Tibial nerve (tissue), 3 donors: Measurements from ENCODE around the gene CPLANE2.

Experiments
- CTCF ChIP-seq, 5 experiments: fragments of 200-600 bp in 3 of 5; fragments of 450-650 bp in 2 of 5; sonication (generic) in 3 of 5; IDR thresholded peaks; one replicate each; pipeline ENCODE4 v1.5.1; 2016 to 2019; ENCODE audit warnings: antibody characterized with exemption in 5 of 5, mild to moderate bottlenecking in 3 of 5, moderate library complexity in 2 of 5
- POLR2A ChIP-seq, 2 donors: fragments of 450-650 bp; IDR thresholded peaks; one replicate each; pipeline ENCODE4 v1.6.1; 2017; ENCODE audit warnings: antibody characterized with exemption in 2 of 2, mild to moderate bottlenecking in 2 of 2, moderate library complexity in 2 of 2

- no peak for TF ChIP-seq CTCF (IDR thresholded peaks at IDR 0.05)
- no peak for TF ChIP-seq POLR2A (IDR thresholded peaks at IDR 0.05)
Observed at GRCh38 chr1:16239972-16240491, 3.0 kb upstream of the CPLANE2 start.
